Prostate gland (tissue), 2 donors: ENCODE measurements around the gene HNRNPU. TPM values are rescaled to one million over a fixed set of nuclear protein-coding genes. Genes with fewer than 3 reads are reported as not detected.
"Not testable (repeated sequence)": the region's sequence is repeated elsewhere in the genome, so short reads cannot be mapped to it uniquely, and the experiment has no call there.

ENCODE experiments used
- DNase-seq: peaks from one replicate; pipeline ENCODE4 v3.0.0-alpha.2; 2019; ENCODE audit warnings: low spot score
- H3K27ac ChIP-seq, 2 donors: fragments of 200-600 bp; sonication (generic); 2 replicates each; pipeline ENCODE4 v1.5.1; 2017 to 2019
- H3K27me3 ChIP-seq: fragments of 200-600 bp; sonication (generic); replicated peaks from 2 replicates; pipeline ENCODE4 v1.5.1; 2019; ENCODE audit not compliant: insufficient read depth
- H3K36me3 ChIP-seq, 2 donors: fragments of 200-600 bp; sonication (generic); 1 replicate in 1 of 2; 2 replicates in 1 of 2; pipeline versions ENCODE4 v1.5.1 to v1.8.1; 2017 to 2019
- H3K4me1 ChIP-seq: fragments of 200-600 bp; sonication (generic); replicated peaks from 2 replicates; pipeline ENCODE4 v1.5.1; 2019
- H3K4me3 ChIP-seq, 2 donors: fragments of 200-600 bp; sonication (generic); 2 replicates each; pipeline ENCODE4 v1.5.1; 2017 to 2019
- H3K9me3 ChIP-seq: fragments of 200-600 bp; sonication (generic); 2 replicates; pipeline ENCODE4 v1.5.1; 2017
- POLR2A ChIP-seq: fragments of 450-650 bp; IDR thresholded peaks from one replicate; pipeline ENCODE4 v1.6.1; 2016; ENCODE audit warnings: antibody characterized with exemption, mild to moderate bottlenecking
- POLR2AphosphoS5 ChIP-seq: sonication (generic); formaldehyde crosslinking; IDR thresholded peaks from one replicate; pipeline ENCODE4 v1.6.1; 2017; ENCODE audit warnings: antibody characterized with exemption
- WGBS: methylation state at CpG from one replicate; pipeline ENCODE4 v1.1.5; 2018; 5-methylcytosine and 5-hydroxymethylcytosine counted together
- intact Hi-C: fragments of 100-400 bp; cut with DNase I; formaldehyde crosslinking; loops from one replicate; pipeline ENCODE4 v1.14.2; 2022
- total RNA-seq, 2 donors: library from RNA; depleted of rRNA; stranded (reverse); fragments of >200 nt; gene quantifications; one replicate each; pipeline ENCODE4 v1.1.0, GENCODE V29; 2016
- TF ChIP-seq, protein P1 (sequence below), 4 experiments: fragments of 200-600 bp in 2 of 4; fragments of 450-650 bp in 2 of 4; sonication (generic) in 2 of 4; IDR thresholded peaks; 1 replicate in 3 of 4; 2 replicates in 1 of 4; pipeline ENCODE4 v1.5.1; 2016 to 2019; ENCODE audit warnings: antibody characterized with exemption in 4 of 4, mild to moderate bottlenecking in 2 of 4, moderate library complexity in 2 of 4

Gene HNRNPU
- total RNA-seq, 2 donors from 2014 or later, result 302 to 350 TPM

DNA sequence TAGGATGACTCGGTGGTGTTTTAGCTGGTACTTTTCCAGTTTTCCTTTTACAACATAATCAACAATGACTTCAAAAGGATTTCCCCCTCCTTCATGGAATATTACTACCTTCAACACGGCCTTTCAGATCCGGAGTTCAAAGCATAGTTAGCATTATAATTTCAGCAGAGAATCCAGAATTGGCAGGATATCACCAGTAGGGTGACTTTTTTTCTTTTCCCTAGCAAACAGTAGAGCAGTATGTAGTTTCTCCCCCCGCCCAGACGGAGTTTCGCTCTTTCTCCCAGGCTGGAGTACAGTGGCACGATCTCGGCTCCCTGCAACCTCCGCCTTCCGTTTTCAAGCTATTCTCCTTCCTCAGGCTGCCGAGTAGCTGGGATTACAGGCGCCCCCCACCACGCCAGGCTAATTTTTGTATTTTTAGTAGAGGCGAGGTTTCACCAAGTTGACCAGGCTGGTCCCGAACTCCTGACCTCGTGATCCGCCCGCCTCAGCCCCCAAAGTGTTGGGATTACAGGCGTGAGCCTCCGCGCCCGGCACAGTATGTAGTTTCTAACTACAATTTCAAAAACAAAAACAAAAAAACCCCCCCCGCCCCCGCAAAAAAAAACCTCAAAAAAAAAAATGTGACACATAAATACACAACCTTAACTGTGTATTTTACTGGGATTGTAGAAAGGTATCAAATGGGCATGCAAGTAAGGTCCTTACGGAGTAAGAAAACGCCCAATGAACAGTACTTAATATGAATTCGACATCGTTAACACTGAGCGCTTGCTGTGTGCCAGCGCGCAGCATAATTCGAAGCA lies 30.4 kb downstream of the HNRNPU start:
- Histone ChIP-seq H3K36me3 (no peaks in the 10 kb centered on the region), H3K27ac (peak overlapping the region; percentile 99), H3K4me3 (peak overlapping the region; percentile 64 to 87), H3K4me1 (no peaks in the 10 kb centered on the region), H3K27me3 (no peaks in the 10 kb centered on the region), H3K9me3 (no peaks in the 10 kb centered on the region)
- intact Hi-C loops, result loop anchor here (2.0 kb wide), 1 partner anchor 137 kb away; no protein-coding TSS in a partner anchor
- DNase-seq, result peak; percentile 42
- WGBS, result under 1% methylated on average over 32 of the region's 32 CpGs
- TF ChIP-seq POLR2AphosphoS5 (peak; percentile 62), POLR2A (no peak)
- TF ChIP-seq, protein P1, sequence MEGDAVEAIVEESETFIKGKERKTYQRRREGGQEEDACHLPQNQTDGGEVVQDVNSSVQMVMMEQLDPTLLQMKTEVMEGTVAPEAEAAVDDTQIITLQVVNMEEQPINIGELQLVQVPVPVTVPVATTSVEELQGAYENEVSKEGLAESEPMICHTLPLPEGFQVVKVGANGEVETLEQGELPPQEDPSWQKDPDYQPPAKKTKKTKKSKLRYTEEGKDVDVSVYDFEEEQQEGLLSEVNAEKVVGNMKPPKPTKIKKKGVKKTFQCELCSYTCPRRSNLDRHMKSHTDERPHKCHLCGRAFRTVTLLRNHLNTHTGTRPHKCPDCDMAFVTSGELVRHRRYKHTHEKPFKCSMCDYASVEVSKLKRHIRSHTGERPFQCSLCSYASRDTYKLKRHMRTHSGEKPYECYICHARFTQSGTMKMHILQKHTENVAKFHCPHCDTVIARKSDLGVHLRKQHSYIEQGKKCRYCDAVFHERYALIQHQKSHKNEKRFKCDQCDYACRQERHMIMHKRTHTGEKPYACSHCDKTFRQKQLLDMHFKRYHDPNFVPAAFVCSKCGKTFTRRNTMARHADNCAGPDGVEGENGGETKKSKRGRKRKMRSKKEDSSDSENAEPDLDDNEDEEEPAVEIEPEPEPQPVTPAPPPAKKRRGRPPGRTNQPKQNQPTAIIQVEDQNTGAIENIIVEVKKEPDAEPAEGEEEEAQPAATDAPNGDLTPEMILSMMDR (IDR thresholded peaks at IDR 0.05), result peak in 1 of 4 experiments; percentile 28

DNA sequence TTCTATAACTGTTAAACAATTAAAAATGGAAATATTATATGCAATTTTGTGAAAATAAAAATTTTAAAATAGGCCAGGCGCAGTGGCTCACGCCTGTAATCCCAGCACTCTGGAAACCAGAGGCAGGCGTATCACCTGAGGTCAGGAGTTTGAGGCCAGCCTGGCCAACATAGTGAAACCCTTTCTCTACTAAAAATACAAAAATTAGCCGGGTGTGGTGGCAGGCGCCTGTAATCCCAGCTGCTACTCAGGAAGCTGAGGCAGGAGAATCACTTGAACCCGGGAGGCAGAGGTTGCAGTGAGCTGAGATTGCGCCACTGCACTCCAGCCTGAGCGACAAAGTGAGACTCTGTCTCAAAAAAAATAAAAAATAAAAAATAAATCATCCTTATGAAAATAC lies 31.1 kb downstream of the HNRNPU start:
- H3K36me3 ChIP-seq, H3K9me3 ChIP-seq, H3K27me3 ChIP-seq, intact Hi-C loops, DNase-seq, H3K4me1 ChIP-seq: not testable (repeated sequence)
- 44% methylated on average over 8 of the region's 8 CpGs for WGBS
- Histone ChIP-seq H3K27ac (peak overlapping the region; percentile 99), H3K4me3 (peak overlapping the region in 1 of 2 donors; percentile 64)

DNA sequence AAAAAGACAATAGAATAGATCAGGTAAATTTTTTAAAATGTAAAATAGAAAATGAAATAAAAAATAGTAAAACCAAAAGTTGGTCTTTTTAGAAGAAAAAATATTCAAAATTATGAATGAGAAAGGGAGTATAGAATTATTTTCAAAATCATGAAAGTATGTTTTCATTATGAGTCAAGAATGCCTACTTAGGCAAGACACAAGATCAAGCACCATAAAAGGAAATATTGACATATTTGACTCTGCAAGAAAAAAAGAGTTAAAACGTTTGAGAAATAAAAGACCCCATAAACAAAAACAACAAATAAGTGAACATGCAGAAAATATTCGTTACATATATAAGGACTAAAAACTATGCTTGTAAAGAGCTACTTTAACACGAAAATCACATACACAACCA lies 33.7 kb downstream of the HNRNPU start:
- intact Hi-C loops, result no loop called here
- Histone ChIP-seq H3K4me3 (no peak overlapping the region), H3K27ac (no peak overlapping the region), H3K27me3 (no peaks in the 10 kb centered on the region), H3K4me1 (no peaks in the 10 kb centered on the region), H3K9me3 (no peaks in the 10 kb centered on the region), H3K36me3 (no peaks in the 10 kb centered on the region)
- TF ChIP-seq POLR2AphosphoS5 (no peak), POLR2A (no peak)
- TF ChIP-seq, protein P1 (IDR thresholded peaks at IDR 0.05), result no peak
- WGBS, result 70% methylated on average over 3 of the region's 3 CpGs
- no peak for DNase-seq

DNA sequence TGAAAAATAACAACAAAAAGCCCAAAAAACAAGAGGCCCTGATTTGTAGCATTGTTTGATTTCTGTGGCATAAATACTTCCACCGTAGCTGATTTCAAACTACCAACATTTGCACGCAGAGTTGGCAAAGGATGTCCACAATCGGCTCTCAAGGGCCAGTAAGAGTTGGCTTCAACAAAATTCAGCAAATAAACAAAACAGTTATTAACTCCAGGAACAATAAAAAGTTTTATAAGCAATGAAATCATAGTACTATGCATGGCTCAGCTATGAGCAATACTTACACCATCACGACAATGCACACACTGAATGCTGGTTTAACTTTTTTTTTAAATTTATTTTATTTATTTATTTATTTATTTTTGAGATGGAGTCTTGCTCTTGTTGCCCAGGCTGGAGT lies 37.6 kb downstream of the HNRNPU start:
- Histone ChIP-seq H3K36me3 (no peaks in the 10 kb centered on the region), H3K4me3 (no peak overlapping the region), H3K27ac (no peak overlapping the region), H3K4me1 (no peaks in the 10 kb centered on the region), H3K9me3 (no peaks in the 10 kb centered on the region), H3K27me3 (no peaks in the 10 kb centered on the region)
- intact Hi-C loops, result no loop called here
- WGBS, result 35% methylated on average over 4 of the region's 4 CpGs
- DNase-seq, result no peak
- peak; percentile 34 for TF ChIP-seq POLR2AphosphoS5
- TF ChIP-seq POLR2A, result no peak
- TF ChIP-seq, protein P1 (IDR thresholded peaks at IDR 0.05), result no peak

DNA sequence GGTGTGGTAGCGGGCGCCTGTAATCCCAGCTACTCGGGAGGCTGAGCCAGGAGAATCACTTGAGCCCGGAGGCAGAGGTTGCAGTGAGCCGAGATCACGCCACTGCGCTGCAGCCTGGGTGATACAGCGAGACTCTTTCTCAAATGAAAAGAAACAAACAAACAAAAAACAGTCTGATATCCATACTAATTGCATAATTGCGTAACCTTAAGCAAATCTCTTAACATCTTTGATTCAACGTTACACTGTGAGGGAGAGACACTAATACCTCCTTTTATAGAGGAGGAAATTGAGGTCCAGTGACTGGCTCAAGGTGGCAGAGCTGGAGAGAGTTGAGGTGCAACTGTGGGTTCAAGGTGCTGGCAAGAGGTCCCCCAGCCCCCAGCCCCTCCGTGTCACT lies 41.5 kb downstream of the HNRNPU start:
- DNase-seq, result no peak
- TF ChIP-seq POLR2A (no peak), POLR2AphosphoS5 (no peak)
- TF ChIP-seq, protein P1 (IDR thresholded peaks at IDR 0.05), result no peak
- H3K27ac ChIP-seq, result no peak overlapping the region
- no peaks in the 10 kb centered on the region for H3K36me3 ChIP-seq
- no peaks in the 10 kb centered on the region for H3K27me3 ChIP-seq
- intact Hi-C loops, result no loop called here
- no peaks in the 10 kb centered on the region for H3K9me3 ChIP-seq
- H3K4me1 ChIP-seq, result no peaks in the 10 kb centered on the region
- 85% methylated on average over 11 of the region's 11 CpGs for WGBS
- H3K4me3 ChIP-seq, result no peak overlapping the region
